Panc1 (cell line): ENCODE data around the gene MEIS2. TPM values are rescaled to one million over a fixed set of nuclear protein-coding genes. Genes with fewer than 3 reads are reported as not detected.
A peak's percentile ranks its signal among the peaks of the same experiment; 100 is the strongest.

Experiments
- ATAC-seq: fragments of 200-7000 bp; cut with Tn5 transposase; 2 replicates; pipeline ENCODE4 v1.9.1; 2020; ENCODE audit warnings: mild to moderate bottlenecking, moderate library complexity
- BruUV-seq: library from RNA; stranded (reverse); fragments of 400-500 nt; replicated peaks from 2 replicates; lab custom pipeline; 2021; lab: Mats Ljungman, UMichigan
- CTCF ChIA-PET: fragments of 300-600 bp; sonication (Branson Sonifier 250); formaldehyde crosslinking; loops from one replicate; lab custom pipeline; 2022; ENCODE audit warnings: antibody characterized with exemption; lab: Charles Lee
- POLR2A ChIA-PET: fragments of 300-600 bp; sonication (Branson Sonifier 250); formaldehyde crosslinking; loops from one replicate; lab custom pipeline; 2022; ENCODE audit warnings: antibody characterized with exemption; lab: Charles Lee
- DNase-seq: peaks from one replicate; pipeline ENCODE4 v3.0.0-alpha.2; 2010; ENCODE audit warnings: low read depth, low spot score
- H3K27ac ChIP-seq: 2 replicates; pipeline ENCODE4 v1.5.1; 2011; ENCODE audit warnings: mild to moderate bottlenecking, low read length, inconsistent platforms
- H3K27me3 ChIP-seq: fragments of 200-500 bp; sonication (Bioruptor generic); 2 replicates; pipeline ENCODE4 v1.6.0; 2014; ENCODE audit warnings: low read length, inconsistent platforms; ENCODE audit not compliant: control insufficient read depth, insufficient read depth
- H3K36me3 ChIP-seq: fragments of 200-500 bp; sonication (Bioruptor generic); 2 replicates; pipeline ENCODE4 v1.5.1; 2014; ENCODE audit warnings: inconsistent platforms, mild to moderate bottlenecking, low read length, moderate library complexity; ENCODE audit not compliant: control insufficient read depth, insufficient read depth
- H3K4me1 ChIP-seq: 2 replicates; pipeline ENCODE4 v1.5.1; 2011; ENCODE audit warnings: inconsistent platforms, mild to moderate bottlenecking, low read length, moderate library complexity; ENCODE audit not compliant: control insufficient read depth, insufficient read depth
- H3K4me3 ChIP-seq, 2 experiments: 2 replicates each; pipeline ENCODE4 v1.5.1; 2011 to 2012; ENCODE audit warnings: low read depth in 2 of 2, low read length in 2 of 2, mild to moderate bottlenecking in 2 of 2, inconsistent platforms in 1 of 2, moderate library complexity in 1 of 2
- H3K9me3 ChIP-seq: fragments of 200-500 bp; sonication (Bioruptor generic); 2 replicates; pipeline ENCODE4 v1.5.1; 2014; ENCODE audit warnings: low read depth, mild to moderate bottlenecking, inconsistent platforms, low read length, moderate library complexity; ENCODE audit not compliant: control insufficient read depth, insufficient read depth
- CTCF ChIP-seq: fragments of 450-650 bp; IDR thresholded peaks from 2 replicates; pipeline ENCODE4 v1.5.1; 2017; ENCODE audit warnings: mild to moderate bottlenecking
- SIN3A ChIP-seq: IDR thresholded peaks from 2 replicates; pipeline ENCODE4 v1.6.1; 2012; ENCODE audit warnings: low read depth, mild to moderate bottlenecking, low read length, moderate library complexity, borderline replicate concordance; ENCODE audit not compliant: insufficient read depth
- in situ Hi-C: cut with HindIII; loops from 2 replicates; pipeline ENCODE4 v1.10.0; 2016; ENCODE audit warnings: low sequenced_read_pairs, low pct_unique_long_range_greater_than_20kb
- intact Hi-C: fragments of 100-400 bp; cut with micrococcal nuclease; formaldehyde crosslinking; loops from one replicate; pipeline ENCODE4 v1.10.0; 2022; ENCODE audit not compliant: unreplicated experiment
- total RNA-seq: library from RNA; stranded (reverse); gene quantifications from one replicate; pipeline ENCODE4 v1.2.1, GENCODE V29; 2021; ENCODE audit not compliant: unreplicated experiment
- TF ChIP-seq, protein P1 (sequence below), 2 experiments: IDR thresholded peaks; 2 replicates each; pipeline ENCODE4 v1.6.1; 2011 to 2012; ENCODE audit warnings: low read depth in 2 of 2, control low read depth in 1 of 2, low read length in 1 of 2, mild to moderate bottlenecking in 1 of 2, moderate library complexity in 1 of 2; ENCODE audit not compliant: insufficient read depth in 1 of 2

MEIS2 gene
- total RNA-seq, 1 experiment from 2014 or later: 9.3 TPM

- no peak for ATAC-seq
Measured at GRCh38 chr15:37102305-37103162, 2.2 kb upstream of the MEIS2 start.

GRCh38 chr15:37101980-37102304 lies 1.6 kb upstream of the MEIS2 start:
- POLR2A ChIA-PET: interaction anchor here (0.7 kb wide), 1 partner anchor 1415 kb away, joined by 4 read pairs; no protein-coding TSS in a partner anchor
- TF ChIP-seq, protein P1, sequence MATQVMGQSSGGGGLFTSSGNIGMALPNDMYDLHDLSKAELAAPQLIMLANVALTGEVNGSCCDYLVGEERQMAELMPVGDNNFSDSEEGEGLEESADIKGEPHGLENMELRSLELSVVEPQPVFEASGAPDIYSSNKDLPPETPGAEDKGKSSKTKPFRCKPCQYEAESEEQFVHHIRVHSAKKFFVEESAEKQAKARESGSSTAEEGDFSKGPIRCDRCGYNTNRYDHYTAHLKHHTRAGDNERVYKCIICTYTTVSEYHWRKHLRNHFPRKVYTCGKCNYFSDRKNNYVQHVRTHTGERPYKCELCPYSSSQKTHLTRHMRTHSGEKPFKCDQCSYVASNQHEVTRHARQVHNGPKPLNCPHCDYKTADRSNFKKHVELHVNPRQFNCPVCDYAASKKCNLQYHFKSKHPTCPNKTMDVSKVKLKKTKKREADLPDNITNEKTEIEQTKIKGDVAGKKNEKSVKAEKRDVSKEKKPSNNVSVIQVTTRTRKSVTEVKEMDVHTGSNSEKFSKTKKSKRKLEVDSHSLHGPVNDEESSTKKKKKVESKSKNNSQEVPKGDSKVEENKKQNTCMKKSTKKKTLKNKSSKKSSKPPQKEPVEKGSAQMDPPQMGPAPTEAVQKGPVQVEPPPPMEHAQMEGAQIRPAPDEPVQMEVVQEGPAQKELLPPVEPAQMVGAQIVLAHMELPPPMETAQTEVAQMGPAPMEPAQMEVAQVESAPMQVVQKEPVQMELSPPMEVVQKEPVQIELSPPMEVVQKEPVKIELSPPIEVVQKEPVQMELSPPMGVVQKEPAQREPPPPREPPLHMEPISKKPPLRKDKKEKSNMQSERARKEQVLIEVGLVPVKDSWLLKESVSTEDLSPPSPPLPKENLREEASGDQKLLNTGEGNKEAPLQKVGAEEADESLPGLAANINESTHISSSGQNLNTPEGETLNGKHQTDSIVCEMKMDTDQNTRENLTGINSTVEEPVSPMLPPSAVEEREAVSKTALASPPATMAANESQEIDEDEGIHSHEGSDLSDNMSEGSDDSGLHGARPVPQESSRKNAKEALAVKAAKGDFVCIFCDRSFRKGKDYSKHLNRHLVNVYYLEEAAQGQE (IDR thresholded peaks at IDR 0.05; ENCODE audit: insufficient read depth in 1 of 2, low read depth in 2 of 2, low read length in 1 of 2): no peak
- TF ChIP-seq SIN3A: no peak
- no peak for TF ChIP-seq CTCF
- Histone ChIP-seq H3K27ac (peak overlapping the region; percentile 82), H3K36me3 (no peaks in the 10 kb centered on the region), H3K4me1 (peaks cover 17% of the 10 kb centered on the region), H3K4me3 (peak overlapping the region; percentile 66 to 92), H3K9me3 (no peaks in the 10 kb centered on the region), H3K27me3 (peaks cover 5% of the 10 kb centered on the region; the same call in 1 of the 2 replicates)
- ATAC-seq (peak; percentile 20), DNase-seq (no peak)
- no TSS peak for BruUV-seq
- intact Hi-C loops: loop anchor here (2.0 kb wide), 1 partner anchor 219 kb away; no protein-coding TSS in a partner anchor
- in situ Hi-C loops: loop anchor here (25.0 kb wide), 1 partner anchor 190 kb away; no protein-coding TSS in a partner anchor
- CTCF ChIA-PET: no interaction called here

More at GRCh38 chr15:37102305-37103162, 2.2 kb upstream of the MEIS2 start:
- peaks cover 12% of the 10 kb centered on the region for H3K4me1 ChIP-seq
- H3K27me3 ChIP-seq: peaks cover 5% of the 10 kb centered on the region; the same call in 1 of the 2 replicates
- DNase-seq: peak; percentile 18
- no peaks in the 10 kb centered on the region for H3K9me3 ChIP-seq
- no peaks in the 10 kb centered on the region for H3K36me3 ChIP-seq
- BruUV-seq: TSS peak; percentile 86
- CTCF ChIA-PET: no interaction called here
- POLR2A ChIA-PET: interaction anchor here (0.7 kb wide), 1 partner anchor 1414 kb away, joined by 4 read pairs; no protein-coding TSS in a partner anchor
- in situ Hi-C loops (loop anchor here (25.0 kb wide), 1 partner anchor 190 kb away; no protein-coding TSS in a partner anchor), intact Hi-C loops (no loop called here)
- H3K27ac ChIP-seq: peak overlapping the region; percentile 74
- TF ChIP-seq SIN3A (no peak), CTCF (no peak)
- peak overlapping the region; percentile 66 to 92 for H3K4me3 ChIP-seq
